Measurements from ENCODE around the gene ZNF516. TPM values are rescaled to one million over a fixed set of nuclear protein-coding genes. Genes with fewer than 3 reads are reported as not detected.

ZNF516 gene
- total and polyA plus RNA-seq, 7 experiments from 2014 or later, result 1.9 to 60.4 (median 21.7) TPM

DNA sequence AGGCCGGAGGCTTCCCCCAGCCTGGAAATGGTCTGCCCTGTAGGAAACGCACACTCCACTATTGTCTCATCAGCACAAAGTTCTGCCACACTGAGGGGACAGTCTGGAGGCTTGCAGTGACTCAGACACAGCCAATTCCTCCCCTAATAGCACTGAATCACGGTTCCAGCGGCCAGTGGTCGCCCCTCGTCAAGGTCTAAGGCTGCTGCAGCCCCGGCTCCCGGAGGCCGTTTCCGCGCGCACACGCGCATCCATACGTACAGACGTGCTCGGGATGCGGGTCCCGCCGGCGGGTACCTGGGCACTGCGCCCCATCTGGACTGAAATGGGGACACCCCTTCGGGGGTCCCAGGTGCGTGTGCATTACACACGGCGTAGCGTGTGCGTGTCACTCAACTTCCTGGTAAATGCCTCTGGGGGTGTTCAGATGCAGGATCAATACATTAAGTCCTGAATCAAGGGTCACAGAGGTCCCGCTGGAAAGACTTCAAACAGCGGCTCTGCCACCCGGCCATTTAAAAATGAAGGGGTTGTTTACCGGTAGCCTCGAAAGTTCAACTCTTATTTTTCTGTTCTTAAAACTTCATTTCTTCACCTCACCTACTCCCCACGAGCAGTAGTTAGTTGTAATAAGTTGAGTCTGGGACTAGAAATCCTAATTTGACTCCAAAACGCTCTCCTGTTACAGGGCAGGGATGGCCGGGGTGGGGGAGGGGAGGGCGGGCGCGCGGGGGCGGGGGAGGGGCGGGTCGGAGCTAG is 572 bp upstream of the ZNF516 start:
- Mint-ChIP-seq H3K27me3 (peaks cover 0 to 76% (median 0%) of the 10 kb centered on the region in 5 donors), H3K4me3 (peak overlapping the region; percentile 84 to 96 (median 92)), H3K36me3 (no peaks in the 10 kb centered on the region), H3K4me1 (peaks cover 11 to 38% (median 21%) of the 10 kb centered on the region in 7 donors), H3K27ac (peak overlapping the region; percentile 54 to 91 (median 83)), H3K9me3 (peaks cover 0 to 1% (median 0%) of the 10 kb centered on the region in 11 donors)
- no peaks in the 10 kb centered on the region for H3K9me3 ChIP-seq (ENCODE audit: control insufficient read depth in 2 of 3, low read length in 3 of 3)
- intact Hi-C loops (cut with micrococcal nuclease), result loop anchor here in 1 of 2 donors (10.0 kb wide), 1 partner anchor 569 kb away; no protein-coding TSS in a partner anchor
- H3K27ac ChIP-seq (ENCODE audit: low read depth, low read length), result peak overlapping the region; percentile 43
- H3K27me3 ChIP-seq (ENCODE audit: control insufficient read depth in 2 of 2, insufficient read depth in 2 of 2, low read length in 2 of 2), result no peaks in the 10 kb centered on the region
- POLR2A ChIA-PET, result interaction anchor here (0.6 to 1.5 kb wide), 2 partner anchors 23 to 97 kb away, joined by 3 read pairs; no protein-coding TSS in a partner anchor
- DNase-seq (peak in 6 of 9 donors; percentile 26 to 39 (median 29)), ATAC-seq (peak; percentile 37)
- CTCF ChIA-PET, result no interaction called here
- peak overlapping the region; percentile 81 for H3K4me3 ChIP-seq (ENCODE audit: low read length)
- no peaks in the 10 kb centered on the region for H3K36me3 ChIP-seq (ENCODE audit: control insufficient read depth in 2 of 3, insufficient read depth in 3 of 3, low read length in 3 of 3)
- peaks cover under 1 to 9% of the 10 kb centered on the region in 2 donors for H3K4me1 ChIP-seq (ENCODE audit: control insufficient read depth in 2 of 2, insufficient read depth in 2 of 2, low read length in 2 of 2)

DNA sequence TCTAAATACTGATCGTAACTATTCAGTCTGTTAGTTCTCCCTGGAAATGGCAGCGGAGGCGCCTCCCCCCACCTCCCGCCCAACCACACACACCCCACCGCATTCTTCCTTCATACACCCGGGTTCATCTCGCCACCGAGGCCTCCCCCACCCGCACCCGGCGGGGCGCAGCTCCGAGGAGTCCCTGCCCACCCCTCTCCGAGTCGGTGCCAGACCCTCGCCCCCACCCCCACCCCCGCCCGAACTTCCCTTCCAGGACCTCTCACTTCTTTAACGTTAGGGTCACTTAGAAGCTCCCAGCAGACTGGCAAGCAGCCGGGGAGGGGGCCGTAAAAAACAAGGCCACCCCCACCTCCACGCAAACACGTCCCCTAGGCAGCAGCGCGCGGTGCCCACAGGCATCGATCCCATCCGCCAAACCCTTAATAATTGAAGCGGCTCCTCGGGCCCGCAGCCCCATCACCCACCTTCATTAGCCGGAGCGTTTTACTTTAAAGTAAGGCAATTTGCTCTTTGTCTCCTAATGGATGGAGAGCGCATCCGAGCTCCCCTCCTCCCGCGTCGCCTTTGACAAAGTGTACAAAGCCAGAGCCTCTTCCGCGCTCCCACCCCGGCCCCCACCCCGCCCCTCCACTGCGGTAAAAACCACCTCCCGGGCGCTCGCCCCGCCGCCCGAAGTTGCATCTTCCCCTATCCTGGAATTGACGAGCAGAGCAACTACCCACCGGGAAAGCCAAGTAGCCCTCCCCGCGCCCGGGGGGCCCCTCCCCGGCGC is 624 bp downstream of the ZNF516 start:
- H3K4me3 Mint-ChIP-seq, result peak overlapping the region; percentile 94 to 96 (median 95)
- no peaks in the 10 kb centered on the region for H3K9me3 ChIP-seq (ENCODE audit: control insufficient read depth in 2 of 3, low read length in 3 of 3)
- peak overlapping the region; percentile 54 to 95 (median 75) for H3K27ac Mint-ChIP-seq
- intact Hi-C loops (cut with micrococcal nuclease), result loop anchor here (1.0 to 10.0 kb wide), 10 partner anchors 42 to 1997 kb away; partner anchors contain the start of genes CNDP2 (in 1 of the 2), PTGR3 (in 1 of the 2) and ZNF407 (in 1 of the 2)
- ChIA-PET POLR2A (interaction anchor here (0.8 kb wide), 1 partner anchor 25 kb away, joined by 4 read pairs; no protein-coding TSS in a partner anchor), CTCF (no interaction called here)
- H3K27ac ChIP-seq (ENCODE audit: low read depth, low read length), result no peak overlapping the region
- peaks cover 23 to 41% (median 31%) of the 10 kb centered on the region in 7 donors for H3K4me1 Mint-ChIP-seq
- peaks cover 8 to 9% of the 10 kb centered on the region in 2 donors for H3K4me1 ChIP-seq (ENCODE audit: control insufficient read depth in 2 of 2, insufficient read depth in 2 of 2, low read length in 2 of 2)
- peaks cover 0 to 1% (median 0%) of the 10 kb centered on the region in 11 donors for H3K9me3 Mint-ChIP-seq
- no peaks in the 10 kb centered on the region for H3K36me3 Mint-ChIP-seq
- DNase-seq (peak in 4 of 9 donors; percentile 8 to 33 (median 16)), ATAC-seq (no peak)
- no peaks in the 10 kb centered on the region for H3K27me3 ChIP-seq (ENCODE audit: control insufficient read depth in 2 of 2, insufficient read depth in 2 of 2, low read length in 2 of 2)
- H3K4me3 ChIP-seq (ENCODE audit: low read length), result peak overlapping the region; percentile 87
- no peaks in the 10 kb centered on the region for H3K36me3 ChIP-seq (ENCODE audit: control insufficient read depth in 2 of 3, insufficient read depth in 3 of 3, low read length in 3 of 3)
- peaks cover 0 to 81% (median 0%) of the 10 kb centered on the region in 5 donors for H3K27me3 Mint-ChIP-seq

DNA sequence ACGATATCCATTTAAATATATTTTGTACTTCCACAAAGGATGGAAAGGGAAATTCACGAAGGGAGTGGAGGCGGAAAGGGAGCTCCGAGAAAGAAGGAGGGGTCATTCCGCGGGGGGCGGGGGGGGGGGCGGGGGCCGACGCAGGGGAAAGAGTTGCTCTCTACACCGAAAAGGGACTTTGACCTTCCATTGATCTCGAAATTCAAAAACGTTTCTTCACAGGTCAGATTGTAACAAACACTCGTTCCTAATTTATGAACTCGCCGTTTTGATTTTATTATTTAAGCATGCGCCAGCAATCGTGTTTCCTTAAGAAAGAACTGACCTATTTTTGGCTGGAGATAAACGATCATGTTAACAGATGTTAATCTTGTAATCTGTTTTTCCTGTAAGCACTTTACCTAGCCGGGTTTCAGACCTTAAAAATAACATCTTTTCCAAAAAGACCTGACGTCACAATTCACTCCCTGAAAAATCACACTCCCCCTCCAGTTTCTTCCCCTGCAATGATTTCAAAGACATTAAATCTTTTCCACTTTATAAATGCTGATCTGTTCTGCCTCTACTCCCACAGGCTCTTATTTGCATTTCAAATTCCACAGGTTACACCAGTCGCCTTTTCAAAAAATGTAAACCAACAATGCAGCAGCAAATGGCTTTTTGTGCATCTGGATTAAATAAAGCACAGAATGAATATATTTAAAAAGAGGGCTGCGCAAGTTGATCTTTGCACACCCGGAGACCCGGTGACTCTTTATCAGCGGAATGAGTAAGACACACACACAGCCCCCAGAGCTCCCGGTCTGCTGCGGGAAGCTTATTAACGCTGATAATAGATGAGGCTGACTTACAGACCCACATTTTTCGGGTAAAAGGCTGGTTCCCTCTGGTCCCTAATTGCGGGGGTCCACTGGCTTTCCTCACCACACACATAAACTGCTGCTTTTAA is 1.6 kb downstream of the ZNF516 start:
- H3K4me1 Mint-ChIP-seq, result peaks cover 28 to 48% (median 37%) of the 10 kb centered on the region in 7 donors
- Histone ChIP-seq H3K27me3 (ENCODE audit: control insufficient read depth in 2 of 2, insufficient read depth in 2 of 2, low read length in 2 of 2) (no peaks in the 10 kb centered on the region), H3K36me3 (ENCODE audit: control insufficient read depth in 2 of 3, insufficient read depth in 3 of 3, low read length in 3 of 3) (no peaks in the 10 kb centered on the region), H3K4me3 (ENCODE audit: low read length) (peak overlapping the region; percentile 87), H3K4me1 (ENCODE audit: control insufficient read depth in 2 of 2, insufficient read depth in 2 of 2, low read length in 2 of 2) (peaks cover 8 to 9% of the 10 kb centered on the region in 2 donors), H3K9me3 (ENCODE audit: control insufficient read depth in 2 of 3, low read length in 3 of 3) (no peaks in the 10 kb centered on the region), H3K27ac (ENCODE audit: low read depth, low read length) (peak overlapping the region; percentile 62)
- DNase-seq, result peak in 5 of 9 donors; percentile 11 to 19 (median 16)
- ATAC-seq, result peak; percentile 2
- H3K36me3 Mint-ChIP-seq, result no peaks in the 10 kb centered on the region
- H3K4me3 Mint-ChIP-seq, result peak overlapping the region; percentile 94 to 96 (median 95)
- peaks cover 0 to 1% (median 0%) of the 10 kb centered on the region in 11 donors for H3K9me3 Mint-ChIP-seq
- intact Hi-C loops (cut with micrococcal nuclease), result loop anchor here (1.0 to 10.0 kb wide), 19 partner anchors 25 to 1996 kb away; partner anchors contain the start of genes ZNF407 (in 2 of the 2), CNDP2 (in 1 of the 2), PTGR3 (in 1 of the 2) and TSHZ1 (in 1 of the 2)
- ChIA-PET CTCF (no interaction called here), POLR2A (interaction anchor here (0.8 to 1.0 kb wide), 2 partner anchors 26 to 228 kb away, joined by 3 to 4 read pairs; no protein-coding TSS in a partner anchor)
- H3K27ac Mint-ChIP-seq, result peak overlapping the region; percentile 57 to 95 (median 87)
- H3K27me3 Mint-ChIP-seq, result peaks cover 0 to 80% (median 0%) of the 10 kb centered on the region in 5 donors

DNA sequence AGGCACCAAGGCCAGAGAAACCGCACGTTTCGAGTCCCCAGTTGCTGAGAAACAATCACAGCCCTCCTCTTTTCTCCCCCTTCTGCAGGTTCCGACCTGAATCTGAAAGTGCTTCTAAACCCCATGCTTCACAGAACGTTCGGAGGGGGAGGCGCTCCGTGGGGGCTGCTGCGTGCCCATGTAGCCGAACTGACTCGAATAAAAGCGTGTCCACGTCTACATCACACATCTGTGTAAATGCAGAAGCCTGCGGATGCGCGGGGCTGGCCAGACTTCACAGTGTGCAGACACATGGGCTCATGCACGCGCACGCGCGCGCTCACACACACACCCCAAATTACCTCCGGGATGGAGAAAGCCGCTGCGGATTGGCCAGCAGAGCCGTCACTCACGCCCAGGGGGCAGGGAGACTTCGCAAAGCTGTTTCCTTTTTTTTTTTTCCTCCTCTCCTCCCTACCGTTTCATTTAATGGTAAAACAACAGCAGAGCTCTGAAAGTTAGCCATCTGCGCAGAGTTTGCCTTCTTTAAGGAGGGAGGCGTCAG is 2.3 kb downstream of the ZNF516 start:
- Mint-ChIP-seq H3K4me3 (peak overlapping the region; percentile 94 to 96 (median 95)), H3K27me3 (peaks cover 0 to 80% (median 0%) of the 10 kb centered on the region in 5 donors), H3K4me1 (peaks cover 28 to 53% (median 41%) of the 10 kb centered on the region in 7 donors), H3K27ac (peak overlapping the region; percentile 57 to 95 (median 87)), H3K36me3 (no peaks in the 10 kb centered on the region), H3K9me3 (peaks cover 0 to 1% (median 0%) of the 10 kb centered on the region in 11 donors)
- ChIA-PET CTCF (no interaction called here), POLR2A (interaction anchor here (1.0 kb wide), 1 partner anchor 229 kb away, joined by 3 read pairs; no protein-coding TSS in a partner anchor)
- H3K9me3 ChIP-seq (ENCODE audit: control insufficient read depth in 2 of 3, low read length in 3 of 3), result no peaks in the 10 kb centered on the region
- no peaks in the 10 kb centered on the region for H3K27me3 ChIP-seq (ENCODE audit: control insufficient read depth in 2 of 2, insufficient read depth in 2 of 2, low read length in 2 of 2)
- peak; percentile 97 to 99 (median 99) for DNase-seq
- intact Hi-C loops (cut with micrococcal nuclease), result loop anchor here (1.0 to 10.0 kb wide), 18 partner anchors 26 to 1995 kb away; partner anchors contain the start of genes ZNF407 (in 2 of the 2), CNDP2 (in 1 of the 2), PTGR3 (in 1 of the 2) and TSHZ1 (in 1 of the 2)
- H3K27ac ChIP-seq (ENCODE audit: low read depth, low read length), result peak overlapping the region; percentile 65
- H3K36me3 ChIP-seq (ENCODE audit: control insufficient read depth in 2 of 3, insufficient read depth in 3 of 3, low read length in 3 of 3), result no peaks in the 10 kb centered on the region
- H3K4me1 ChIP-seq (ENCODE audit: control insufficient read depth in 2 of 2, insufficient read depth in 2 of 2, low read length in 2 of 2), result peaks cover 8 to 9% of the 10 kb centered on the region in 2 donors
- H3K4me3 ChIP-seq (ENCODE audit: low read length), result peak overlapping the region; percentile 87
- ATAC-seq, result peak; percentile 86

DNA sequence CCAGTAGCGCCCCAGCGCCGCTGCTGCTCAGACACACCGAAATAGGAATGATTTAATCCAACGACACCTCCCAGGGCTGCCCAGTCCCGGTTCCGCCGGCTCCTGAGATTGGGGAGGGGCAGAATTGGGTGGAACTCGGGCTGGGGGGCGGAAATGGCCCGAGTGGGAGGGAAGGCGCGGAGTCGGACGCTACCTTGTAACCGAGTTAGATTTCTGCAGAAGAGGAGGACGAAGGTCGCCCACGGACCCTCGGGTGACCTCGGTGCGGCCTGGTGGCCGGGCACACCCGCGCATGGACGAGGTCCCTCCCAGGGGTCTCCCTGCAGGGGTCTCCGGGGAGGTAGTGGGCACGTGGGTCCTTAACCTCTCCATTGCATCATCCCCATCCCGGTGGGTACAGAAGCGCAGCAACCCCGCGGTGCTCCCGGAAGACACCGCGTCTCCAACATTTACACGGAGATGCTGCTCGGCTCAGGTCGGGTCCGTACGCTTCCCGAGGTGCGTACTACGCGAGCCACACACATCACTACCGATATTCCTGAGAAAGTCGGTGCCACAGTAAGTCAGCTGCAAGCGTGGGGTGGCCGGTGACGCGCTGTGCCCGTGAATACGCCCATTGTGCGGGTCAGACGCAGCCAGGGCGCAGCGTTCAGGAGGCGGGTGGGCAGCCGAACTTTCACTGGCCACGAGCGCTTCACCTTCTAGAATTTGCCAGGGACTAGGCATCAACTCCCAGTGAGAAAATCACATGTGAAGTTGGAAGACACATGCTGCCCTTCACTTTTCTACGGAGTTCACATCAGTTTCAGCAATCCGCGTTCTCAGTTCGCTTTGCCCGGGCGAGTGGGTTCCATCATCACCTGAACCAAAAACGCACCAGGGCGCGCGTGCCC is 3.0 kb downstream of the ZNF516 start:
- CTCF ChIA-PET, result no interaction called here
- ATAC-seq, result no peak
- H3K36me3 Mint-ChIP-seq, result no peaks in the 10 kb centered on the region

More for the DNA sequence above, 3.0 kb downstream of the ZNF516 start:
- intact Hi-C loops (cut with micrococcal nuclease), result loop anchor here (2.0 to 10.0 kb wide), 18 partner anchors 15 to 1995 kb away; partner anchors contain the start of genes ZNF407 (in 2 of the 2), CNDP2 (in 1 of the 2), PTGR3 (in 1 of the 2) and TSHZ1 (in 1 of the 2)
- DNase-seq, result peak in 5 of 9 donors; percentile 18 to 42 (median 26)
- Histone ChIP-seq H3K27ac (ENCODE audit: low read depth, low read length) (peak overlapping the region; percentile 65), H3K27me3 (ENCODE audit: control insufficient read depth in 2 of 2, insufficient read depth in 2 of 2, low read length in 2 of 2) (no peaks in the 10 kb centered on the region), H3K4me1 (ENCODE audit: control insufficient read depth in 2 of 2, insufficient read depth in 2 of 2, low read length in 2 of 2) (peaks cover 8 to 9% of the 10 kb centered on the region in 2 donors), H3K4me3 (ENCODE audit: low read length) (peak overlapping the region; percentile 87), H3K9me3 (ENCODE audit: control insufficient read depth in 2 of 3, low read length in 3 of 3) (no peaks in the 10 kb centered on the region), H3K36me3 (ENCODE audit: control insufficient read depth in 2 of 3, insufficient read depth in 3 of 3, low read length in 3 of 3) (no peaks in the 10 kb centered on the region)
- peak overlapping the region; percentile 94 to 96 (median 95) for H3K4me3 Mint-ChIP-seq
- H3K4me1 Mint-ChIP-seq, result peaks cover 28 to 53% (median 41%) of the 10 kb centered on the region in 7 donors
- H3K27ac Mint-ChIP-seq, result peak overlapping the region; percentile 57 to 95 (median 87)
- H3K9me3 Mint-ChIP-seq, result peaks cover 0 to 1% (median 0%) of the 10 kb centered on the region in 11 donors
- POLR2A ChIA-PET, result no interaction called here
- peaks cover 0 to 77% (median 0%) of the 10 kb centered on the region in 5 donors for H3K27me3 Mint-ChIP-seq

Data from naive thymus-derived CD4-positive, alpha-beta T cell (primary cell).